ENCODE results near the gene AGBL2. TPM values are rescaled to one million over a fixed set of nuclear protein-coding genes. Genes with fewer than 3 reads are reported as not detected.

Gene AGBL2
- total RNA-seq, 4 donors from 2014 or later = 3.3 to 13.5 (median 8.0) TPM

- Histone ChIP-seq H3K4me3 (no peak overlapping the region), H3K9me3 (no peaks in the 10 kb centered on the region), H3K4me1 (peaks cover 0 to 24% (median 6%) of the 10 kb centered on the region in 4 donors), H3K27ac (no peak overlapping the region), H3K36me3 (no peaks in the 10 kb centered on the region), H3K27me3 (no peaks in the 10 kb centered on the region)
- DNase-seq = no peak
- intact Hi-C loops (cut with DNase I; ENCODE audit: low total_unique reads) (no loop called here), in situ Hi-C loops (cut with MboI; ENCODE audit: low pct_ligation_motif_present in 1 of 4, low pct_unique_long_range_greater_than_20kb in 1 of 4, low sequenced_read_pairs in 3 of 4) (no loop called here)
- WGBS, 2 donors (ENCODE audit: low coverage in 1 of 2) = 100% methylated on average over 1 of the region's 1 CpG; no CpG with 5 or more reads in 1 of the 2 donors
- no peak for TF ChIP-seq POLR2A (IDR thresholded peaks at IDR 0.05)
- no peak for TF ChIP-seq EP300 (IDR thresholded peaks at IDR 0.05; ENCODE audit: low read depth)
Measured at GRCh38 chr11:47686151-47686550, 29.0 kb downstream of the AGBL2 start.

- Histone ChIP-seq H3K36me3 (no peaks in the 10 kb centered on the region), H3K4me1 (no peaks in the 10 kb centered on the region), H3K9me3 (no peaks in the 10 kb centered on the region), H3K27ac (no peak overlapping the region), H3K27me3 (no peaks in the 10 kb centered on the region), H3K4me3 (no peak overlapping the region)
- intact Hi-C loops (cut with DNase I; ENCODE audit: low total_unique reads) (no loop called here), in situ Hi-C loops (cut with MboI; ENCODE audit: low pct_ligation_motif_present in 1 of 4, low pct_unique_long_range_greater_than_20kb in 1 of 4, low sequenced_read_pairs in 3 of 4) (no loop called here)
- WGBS, 2 donors (ENCODE audit: low coverage in 1 of 2) = 86% methylated on average over 2 of the region's 2 CpGs; no CpG with 5 or more reads in 1 of the 2 donors
- DNase-seq = no peak
- TF ChIP-seq EP300 (IDR thresholded peaks at IDR 0.05; ENCODE audit: low read depth) = no peak
- no peak for TF ChIP-seq POLR2A (IDR thresholded peaks at IDR 0.05)
- TF ChIP-seq CTCF (IDR thresholded peaks at IDR 0.05) = no peak
- TF ChIP-seq POLR2AphosphoS5 (IDR thresholded peaks at IDR 0.05) = no peak
Measured at GRCh38 chr11:47675851-47676250, 39.3 kb downstream of the AGBL2 start.

GRCh38 chr11:47672283-47672730 lies 42.9 kb downstream of the AGBL2 start:
- DNase-seq = no peak
- Histone ChIP-seq H3K27me3 (no peaks in the 10 kb centered on the region), H3K27ac (no peak overlapping the region), H3K4me3 (no peak overlapping the region), H3K4me1 (no peaks in the 10 kb centered on the region), H3K9me3 (no peaks in the 10 kb centered on the region), H3K36me3 (no peaks in the 10 kb centered on the region)
- intact Hi-C loops (cut with DNase I; ENCODE audit: low total_unique reads) (no loop called here), in situ Hi-C loops (cut with MboI; ENCODE audit: low pct_ligation_motif_present in 1 of 4, low pct_unique_long_range_greater_than_20kb in 1 of 4, low sequenced_read_pairs in 3 of 4) (no loop called here)
- no peak for TF ChIP-seq EP300 (IDR thresholded peaks at IDR 0.05; ENCODE audit: low read depth)
- no peak for TF ChIP-seq POLR2A (IDR thresholded peaks at IDR 0.05)
- no peak for TF ChIP-seq CTCF (IDR thresholded peaks at IDR 0.05)
- WGBS, 2 donors (ENCODE audit: low coverage in 1 of 2) = 95 to 100% methylated on average over 2 to 5 of the region's 5 CpGs

GRCh38 chr11:47669856-47670255 lies 45.3 kb downstream of the AGBL2 start:
- Histone ChIP-seq H3K36me3 (no peaks in the 10 kb centered on the region), H3K4me3 (no peak overlapping the region), H3K27ac (no peak overlapping the region), H3K27me3 (no peaks in the 10 kb centered on the region), H3K9me3 (no peaks in the 10 kb centered on the region), H3K4me1 (no peaks in the 10 kb centered on the region)
- in situ Hi-C loops (cut with MboI; ENCODE audit: low pct_ligation_motif_present in 1 of 4, low pct_unique_long_range_greater_than_20kb in 1 of 4, low sequenced_read_pairs in 3 of 4) = no loop called here
- no peak for DNase-seq
- 97 to 100% methylated on average over 3 to 6 of the region's 6 CpGs for WGBS, 2 donors (ENCODE audit: low coverage in 1 of 2)
- intact Hi-C loops (cut with DNase I; ENCODE audit: low total_unique reads) = no loop called here
- TF ChIP-seq POLR2A (IDR thresholded peaks at IDR 0.05) (no peak), EP300 (IDR thresholded peaks at IDR 0.05; ENCODE audit: low read depth) (no peak)

- TF ChIP-seq POLR2AphosphoS5 (IDR thresholded peaks at IDR 0.05) (no peak), CTCF (IDR thresholded peaks at IDR 0.05) (no peak), EP300 (IDR thresholded peaks at IDR 0.05; ENCODE audit: low read depth) (no peak), POLR2A (IDR thresholded peaks at IDR 0.05) (no peak)
- Histone ChIP-seq H3K9me3 (no peaks in the 10 kb centered on the region), H3K27me3 (no peaks in the 10 kb centered on the region), H3K36me3 (no peaks in the 10 kb centered on the region), H3K27ac (no peak overlapping the region), H3K4me3 (no peak overlapping the region), H3K4me1 (no peaks in the 10 kb centered on the region)
- intact Hi-C loops (cut with DNase I; ENCODE audit: low total_unique reads) = no loop called here
- in situ Hi-C loops (cut with MboI; ENCODE audit: low pct_ligation_motif_present in 1 of 4, low pct_unique_long_range_greater_than_20kb in 1 of 4, low sequenced_read_pairs in 3 of 4) = no loop called here
- DNase-seq = no peak
Measured at GRCh38 chr11:47668665-47669064, 46.5 kb downstream of the AGBL2 start.
